K562 (cell line): ENCODE measurements around the gene MAD1L1. TPM values are rescaled to one million over a fixed set of nuclear protein-coding genes. Genes with fewer than 3 reads are reported as not detected.

Experiments
- ATAC-seq: fragments of 200-7000 bp; cut with Tn5 transposase; 3 replicates; pipeline ENCODE4 v1.9.1; 2020; ENCODE audit warnings: moderate library complexity
- BruUV-seq: library from RNA; stranded (reverse); fragments of 400-500 nt; replicated peaks from 2 replicates; lab custom pipeline; 2021; lab: Mats Ljungman, UMichigan
- CTCF ChIA-PET: fragments of 300-600 bp; formaldehyde crosslinking; extraction: SDS; loops from one replicate; lab custom pipeline; 2021; ENCODE audit warnings: low intra/inter-chr PET ratio; lab: Yijun Ruan, JAX
- POLR2A ChIA-PET: fragments of 300-600, 350-650 bp; sonication (Branson Sonifier 250); formaldehyde crosslinking; extraction: SDS; loops from one replicate; lab custom pipeline; 2021; ENCODE audit warnings: antibody characterized with exemption, inconsistent platforms; lab: Yijun Ruan, JAX
- DNase-seq, 4 experiments: peaks; one replicate each; pipeline versions ENCODE4 v3.0.0 to v3.0.0-alpha.2; 2011 to 2018; ENCODE audit warnings: low spot score in 3 of 4, mixed read lengths in 3 of 4; ENCODE audit errors: extremely low read depth in 1 of 4
- FAIRE-seq: peaks from 2 replicates; lab custom pipeline; 2011; peaks lifted over from hg19 to GRCh38; lab: Jason Lieb, UNC
- H2AFZ ChIP-seq: 2 replicates; pipeline ENCODE4 v1.6.0; 2011; ENCODE audit warnings: low read depth, low read length, control low read depth, inconsistent platforms
- H3K27ac ChIP-seq: fragments of 200-600 bp; 3 replicates; pipeline ENCODE4 v1.8.0; 2011; ENCODE audit warnings: low read depth, mild to moderate bottlenecking, control low read depth, inconsistent platforms, low read length, moderate library complexity, mixed read lengths; ENCODE audit errors: extremely low read depth
- H3K27me3 ChIP-seq, 2 experiments: fragments of 300-600 bp in 1 of 2; 2 replicates in 1 of 2; 3 replicates in 1 of 2; pipeline versions ENCODE4 v1.6.0 to v1.8.0; 2011; ENCODE audit warnings: inconsistent platforms in 2 of 2, low read length in 2 of 2, mild to moderate bottlenecking in 1 of 2, mixed read lengths in 1 of 2, moderate library complexity in 1 of 2; ENCODE audit not compliant: control insufficient read depth in 2 of 2, insufficient read depth in 2 of 2
- H3K36me3 ChIP-seq: fragments of 300-600 bp; 3 replicates; pipeline ENCODE4 v1.8.0; 2011; ENCODE audit warnings: mild to moderate bottlenecking, low read length, inconsistent platforms; ENCODE audit not compliant: control insufficient read depth, insufficient read depth
- H3K4me1 ChIP-seq, 2 experiments: fragments of 200-600 bp in 1 of 2; replicated peaks in 1 of 2; 2 replicates in 1 of 2; 3 replicates in 1 of 2; pipeline versions ENCODE4 v1.5.1 to v1.8.0; 2011; ENCODE audit warnings: inconsistent platforms in 2 of 2, low read length in 2 of 2, mild to moderate bottlenecking in 1 of 2, mixed read lengths in 1 of 2, moderate library complexity in 1 of 2; ENCODE audit not compliant: control insufficient read depth in 2 of 2, insufficient read depth in 2 of 2
- H3K4me2 ChIP-seq: 2 replicates; pipeline ENCODE4 v1.6.1; 2011; ENCODE audit warnings: low read length, control low read depth, inconsistent platforms, mixed read lengths; ENCODE audit not compliant: insufficient read depth
- H3K4me3 ChIP-seq: fragments of 200-600 bp; sonication (generic), shearing (Covaris generic); 2 replicates; pipeline ENCODE4 v1.5.1; 2016; ENCODE audit warnings: control low read depth, inconsistent platforms
- H3K79me2 ChIP-seq: fragments of 200-600 bp; 3 replicates; pipeline ENCODE4 v1.8.0; 2011; ENCODE audit warnings: low read length, inconsistent platforms; ENCODE audit not compliant: control insufficient read depth, insufficient read depth
- H3K9ac ChIP-seq, 2 experiments: 2 replicates each; pipeline versions ENCODE4 v1.6.0 to v1.6.1; 2011; ENCODE audit warnings: low read depth in 2 of 2, low read length in 2 of 2, control low read depth in 1 of 2, inconsistent platforms in 1 of 2, mild to moderate bottlenecking in 1 of 2, mixed read lengths in 1 of 2; ENCODE audit not compliant: insufficient read depth in 1 of 2
- H3K9me1 ChIP-seq: one replicate; pipeline ENCODE4 v1.6.0; 2011; ENCODE audit warnings: inconsistent platforms, mild to moderate bottlenecking, low read length, moderate library complexity; ENCODE audit not compliant: control insufficient read depth, insufficient read depth
- H3K9me3 ChIP-seq: replicated peaks from 2 replicates; pipeline ENCODE4 v1.5.1; 2011; ENCODE audit warnings: low read depth, low read length, inconsistent platforms; ENCODE audit not compliant: control insufficient read depth, insufficient read depth
- H4K20me1 ChIP-seq: replicated peaks from 2 replicates; pipeline ENCODE4 v1.6.1; 2011; ENCODE audit warnings: low read length, inconsistent platforms, mixed read lengths; ENCODE audit not compliant: control insufficient read depth, insufficient read depth
- CBFB ChIP-seq: sonication (generic); formaldehyde crosslinking; IDR thresholded peaks from 2 replicates; pipeline ENCODE4 v1.4.0; 2020; ENCODE audit warnings: mild to moderate bottlenecking, missing genetic modification reagents
- ETV5 ChIP-seq: sonication (generic); formaldehyde crosslinking; IDR thresholded peaks from 2 replicates; pipeline ENCODE4 v1.4.0; 2020; ENCODE audit warnings: low read depth, mild to moderate bottlenecking, missing genetic modification reagents
- PHB2 ChIP-seq: fragments of 450-650 bp; IDR thresholded peaks from 2 replicates; pipeline ENCODE4 v1.6.1; 2017; ENCODE audit warnings: low read depth
- PTRF ChIP-seq: fragments of 450-650 bp; IDR thresholded peaks from 2 replicates; pipeline ENCODE4 v1.6.1; 2016; ENCODE audit warnings: mild to moderate bottlenecking, missing genetic modification characterization, missing compliant biosample characterization
- RAD21 ChIP-seq, 2 experiments: fragments of 250-450 bp in 1 of 2; fragments of 450-650 bp in 1 of 2; sonication (Bioruptor Pico) in 1 of 2; formaldehyde crosslinking in 1 of 2; IDR thresholded peaks in 1 of 2; conservative IDR thresholded peaks in 1 of 2; 2 replicates each; pipeline versions ENCODE4 v1.4.0 to v1.8.0; 2020 to 2022; ENCODE audit warnings: mild to moderate bottlenecking in 2 of 2, moderate library complexity in 1 of 2
- TEAD1 ChIP-seq, 2 experiments: fragments of 450-650 bp in 1 of 2; sonication (generic) in 1 of 2; formaldehyde crosslinking; IDR thresholded peaks; 2 replicates each; pipeline versions ENCODE4 v1.4.0 to v1.8.0; 2020 to 2022; ENCODE audit warnings: mild to moderate bottlenecking in 2 of 2, missing genetic modification reagents in 1 of 2
- ZNF445 ChIP-seq: fragments of 250-450 bp; sonication (Bioruptor Pico); IDR thresholded peaks from 2 replicates; pipeline ENCODE4 v1.4.0; 2020; ENCODE audit warnings: low read depth, mild to moderate bottlenecking, moderate library complexity
- ZNF707 ChIP-seq: fragments of 250-450 bp; sonication (Bioruptor Pico); conservative IDR thresholded peaks from 2 replicates; pipeline ENCODE4 v1.8.0; 2022; ENCODE audit warnings: inconsistent platforms, mild to moderate bottlenecking, moderate library complexity
- whole genome bisulfite sequencing: fragments of 100-300 bp; shearing (Covaris generic); methylation state at CpG from one replicate; pipeline ENCODE4 v1.1.6; 2016; ENCODE audit warnings: low coverage, mixed read lengths; ENCODE audit not compliant: insufficient coverage; ENCODE audit errors: missing lambda C conversion rate; 5-methylcytosine and 5-hydroxymethylcytosine counted together
- in situ Hi-C: fragments of 300-500 bp; cut with MboI; formaldehyde crosslinking; loops from 4 replicates; pipeline ENCODE4 v1.15.0; 2018; ENCODE audit warnings: inconsistent platforms, mixed read lengths
- intact Hi-C: fragments of 100-400 bp; cut with micrococcal nuclease; formaldehyde crosslinking; loops from 2 replicates; pipeline ENCODE4 v1.14.2; 2022
- polyA plus RNA-seq, 8 experiments: library from polyadenylated mRNA; depleted of rRNA in 4 of 8; stranded (reverse) in 5 of 8; unstranded in 3 of 8; fragments of >200 nt; fragmentation: Nextera tagmentation in 2 of 8; fragmentation: Illumina TruSeq in 1 of 8; extraction: Ambion mirVana in 2 of 8; extraction: Trizol in 1 of 8; gene quantifications; 2 replicates each; pipeline versions ENCODE4 v1.2.1 to v1.2.3, GENCODE V29; 2011 to 2014; ENCODE audit warnings: inconsistent platforms in 1 of 8, missing spikeins in 1 of 8
- total RNA-seq, 7 experiments: library from RNA; depleted of rRNA in 6 of 7; stranded (reverse); fragments of >200 nt in 6 of 7; fragmentation: Illumina TruSeq in 2 of 7; extraction: Trizol in 2 of 7; gene quantifications; 2 replicates each; pipeline versions ENCODE4 v1.2.1 to v1.2.3, GENCODE V29; 2011 to 2021; ENCODE audit warnings: low replicate concordance in 1 of 7
- TF ChIP-seq, protein P1 (sequence below): fragments of 200-600 bp; sonication (generic); IDR thresholded peaks from one replicate; pipeline ENCODE4 v1.6.1; 2012; ENCODE audit warnings: mild to moderate bottlenecking, low read depth, low read length, inconsistent platforms

Gene MAD1L1
- total and polyA plus RNA-seq, 9 of the 15 experiments (the other 6 are each of a cell fraction or from before 2014, with no cell fraction given): 1.7 to 89.7 (median 18.0) TPM

DNA sequence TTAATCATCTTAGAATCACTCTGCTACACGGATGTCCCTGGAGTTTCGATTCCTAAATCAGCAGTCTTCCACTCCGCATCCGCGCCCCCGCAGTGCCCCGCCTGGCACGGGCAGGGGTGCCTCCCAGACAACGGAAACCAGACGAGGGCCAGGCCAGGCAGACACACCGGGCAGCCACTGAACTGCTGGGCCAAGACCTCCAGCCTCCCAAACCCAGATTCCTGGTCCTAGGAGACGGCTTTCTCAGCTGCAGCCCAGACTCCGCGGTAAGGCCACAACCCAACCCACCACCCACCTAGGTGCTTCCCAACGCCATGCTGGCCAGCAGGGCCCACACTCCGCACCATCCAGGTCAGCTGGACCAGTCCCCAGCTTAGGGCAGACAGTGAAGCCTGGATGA lies 33.2 kb downstream of the MAD1L1 start:
- Histone ChIP-seq H2AFZ (no peak overlapping the region), H3K4me2 (no peak overlapping the region), H3K9me3 (no peaks in the 10 kb centered on the region), H4K20me1 (0 out of 2 replicates have a peak, but pooled peaks cover 3% of the 10 kb centered on the region), H3K79me2 (no peaks in the 10 kb centered on the region), H3K27me3 (no peaks in the 10 kb centered on the region), H3K4me1 (peaks cover 0 to 24% of the 10 kb centered on the region in 2 experiments; a peak in 2 of 5 replicates), H3K4me3 (no peak overlapping the region), H3K9me1 (no peaks in the 10 kb centered on the region), H3K36me3 (peaks cover 56% of the 10 kb centered on the region; the same call in 2 of the 3 replicates), H3K27ac (no peak overlapping the region), H3K9ac (no peak overlapping the region)
- intact Hi-C loops (no loop called here), in situ Hi-C loops (no loop called here)
- ChIA-PET CTCF (no interaction called here), POLR2A (no interaction called here)
- 97% methylated on average over 16 of the region's 16 CpGs for WGBS
- ATAC-seq: no peak
- no peak for FAIRE-seq
- TF ChIP-seq, protein P1, sequence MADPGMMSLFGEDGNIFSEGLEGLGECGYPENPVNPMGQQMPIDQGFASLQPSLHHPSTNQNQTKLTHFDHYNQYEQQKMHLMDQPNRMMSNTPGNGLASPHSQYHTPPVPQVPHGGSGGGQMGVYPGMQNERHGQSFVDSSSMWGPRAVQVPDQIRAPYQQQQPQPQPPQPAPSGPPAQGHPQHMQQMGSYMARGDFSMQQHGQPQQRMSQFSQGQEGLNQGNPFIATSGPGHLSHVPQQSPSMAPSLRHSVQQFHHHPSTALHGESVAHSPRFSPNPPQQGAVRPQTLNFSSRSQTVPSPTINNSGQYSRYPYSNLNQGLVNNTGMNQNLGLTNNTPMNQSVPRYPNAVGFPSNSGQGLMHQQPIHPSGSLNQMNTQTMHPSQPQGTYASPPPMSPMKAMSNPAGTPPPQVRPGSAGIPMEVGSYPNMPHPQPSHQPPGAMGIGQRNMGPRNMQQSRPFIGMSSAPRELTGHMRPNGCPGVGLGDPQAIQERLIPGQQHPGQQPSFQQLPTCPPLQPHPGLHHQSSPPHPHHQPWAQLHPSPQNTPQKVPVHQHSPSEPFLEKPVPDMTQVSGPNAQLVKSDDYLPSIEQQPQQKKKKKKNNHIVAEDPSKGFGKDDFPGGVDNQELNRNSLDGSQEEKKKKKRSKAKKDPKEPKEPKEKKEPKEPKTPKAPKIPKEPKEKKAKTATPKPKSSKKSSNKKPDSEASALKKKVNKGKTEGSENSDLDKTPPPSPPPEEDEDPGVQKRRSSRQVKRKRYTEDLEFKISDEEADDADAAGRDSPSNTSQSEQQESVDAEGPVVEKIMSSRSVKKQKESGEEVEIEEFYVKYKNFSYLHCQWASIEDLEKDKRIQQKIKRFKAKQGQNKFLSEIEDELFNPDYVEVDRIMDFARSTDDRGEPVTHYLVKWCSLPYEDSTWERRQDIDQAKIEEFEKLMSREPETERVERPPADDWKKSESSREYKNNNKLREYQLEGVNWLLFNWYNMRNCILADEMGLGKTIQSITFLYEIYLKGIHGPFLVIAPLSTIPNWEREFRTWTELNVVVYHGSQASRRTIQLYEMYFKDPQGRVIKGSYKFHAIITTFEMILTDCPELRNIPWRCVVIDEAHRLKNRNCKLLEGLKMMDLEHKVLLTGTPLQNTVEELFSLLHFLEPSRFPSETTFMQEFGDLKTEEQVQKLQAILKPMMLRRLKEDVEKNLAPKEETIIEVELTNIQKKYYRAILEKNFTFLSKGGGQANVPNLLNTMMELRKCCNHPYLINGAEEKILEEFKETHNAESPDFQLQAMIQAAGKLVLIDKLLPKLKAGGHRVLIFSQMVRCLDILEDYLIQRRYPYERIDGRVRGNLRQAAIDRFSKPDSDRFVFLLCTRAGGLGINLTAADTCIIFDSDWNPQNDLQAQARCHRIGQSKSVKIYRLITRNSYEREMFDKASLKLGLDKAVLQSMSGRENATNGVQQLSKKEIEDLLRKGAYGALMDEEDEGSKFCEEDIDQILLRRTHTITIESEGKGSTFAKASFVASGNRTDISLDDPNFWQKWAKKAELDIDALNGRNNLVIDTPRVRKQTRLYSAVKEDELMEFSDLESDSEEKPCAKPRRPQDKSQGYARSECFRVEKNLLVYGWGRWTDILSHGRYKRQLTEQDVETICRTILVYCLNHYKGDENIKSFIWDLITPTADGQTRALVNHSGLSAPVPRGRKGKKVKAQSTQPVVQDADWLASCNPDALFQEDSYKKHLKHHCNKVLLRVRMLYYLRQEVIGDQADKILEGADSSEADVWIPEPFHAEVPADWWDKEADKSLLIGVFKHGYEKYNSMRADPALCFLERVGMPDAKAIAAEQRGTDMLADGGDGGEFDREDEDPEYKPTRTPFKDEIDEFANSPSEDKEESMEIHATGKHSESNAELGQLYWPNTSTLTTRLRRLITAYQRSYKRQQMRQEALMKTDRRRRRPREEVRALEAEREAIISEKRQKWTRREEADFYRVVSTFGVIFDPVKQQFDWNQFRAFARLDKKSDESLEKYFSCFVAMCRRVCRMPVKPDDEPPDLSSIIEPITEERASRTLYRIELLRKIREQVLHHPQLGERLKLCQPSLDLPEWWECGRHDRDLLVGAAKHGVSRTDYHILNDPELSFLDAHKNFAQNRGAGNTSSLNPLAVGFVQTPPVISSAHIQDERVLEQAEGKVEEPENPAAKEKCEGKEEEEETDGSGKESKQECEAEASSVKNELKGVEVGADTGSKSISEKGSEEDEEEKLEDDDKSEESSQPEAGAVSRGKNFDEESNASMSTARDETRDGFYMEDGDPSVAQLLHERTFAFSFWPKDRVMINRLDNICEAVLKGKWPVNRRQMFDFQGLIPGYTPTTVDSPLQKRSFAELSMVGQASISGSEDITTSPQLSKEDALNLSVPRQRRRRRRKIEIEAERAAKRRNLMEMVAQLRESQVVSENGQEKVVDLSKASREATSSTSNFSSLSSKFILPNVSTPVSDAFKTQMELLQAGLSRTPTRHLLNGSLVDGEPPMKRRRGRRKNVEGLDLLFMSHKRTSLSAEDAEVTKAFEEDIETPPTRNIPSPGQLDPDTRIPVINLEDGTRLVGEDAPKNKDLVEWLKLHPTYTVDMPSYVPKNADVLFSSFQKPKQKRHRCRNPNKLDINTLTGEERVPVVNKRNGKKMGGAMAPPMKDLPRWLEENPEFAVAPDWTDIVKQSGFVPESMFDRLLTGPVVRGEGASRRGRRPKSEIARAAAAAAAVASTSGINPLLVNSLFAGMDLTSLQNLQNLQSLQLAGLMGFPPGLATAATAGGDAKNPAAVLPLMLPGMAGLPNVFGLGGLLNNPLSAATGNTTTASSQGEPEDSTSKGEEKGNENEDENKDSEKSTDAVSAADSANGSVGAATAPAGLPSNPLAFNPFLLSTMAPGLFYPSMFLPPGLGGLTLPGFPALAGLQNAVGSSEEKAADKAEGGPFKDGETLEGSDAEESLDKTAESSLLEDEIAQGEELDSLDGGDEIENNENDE: no peak
- TF ChIP-seq ZNF445 (CRISPR knock-in tag) (no peak), PHB2 (no peak), TEAD1 (CRISPR knock-in tag; IDR thresholded peaks at IDR 0.05) (no peak), ZNF707 (no peak), RAD21 (CRISPR knock-in tag; conservative IDR thresholded peaks at IDR 0.05 in 1 of 2, IDR thresholded peaks at IDR 0.05 in 1 of 2) (no peak), CBFB (CRISPR knock-in tag) (no peak), PTRF (tag) (no peak), ETV5 (no peak)
- DNase-seq: no peak
- BruUV-seq: no TSS peak
